Parietal lobe (tissue), 1 donor: ENCODE measurements around the gene TWIST1. TPM values are rescaled to one million over a fixed set of nuclear protein-coding genes. Genes with fewer than 3 reads are reported as not detected.

ENCODE experiments used
- total RNA-seq: library from RNA; depleted of rRNA; stranded (reverse); fragments of >200 nt; gene quantifications from one replicate; pipeline ENCODE4 v1.2.3, GENCODE V29; 2014

Gene TWIST1
- not detected for total RNA-seq

DNA sequence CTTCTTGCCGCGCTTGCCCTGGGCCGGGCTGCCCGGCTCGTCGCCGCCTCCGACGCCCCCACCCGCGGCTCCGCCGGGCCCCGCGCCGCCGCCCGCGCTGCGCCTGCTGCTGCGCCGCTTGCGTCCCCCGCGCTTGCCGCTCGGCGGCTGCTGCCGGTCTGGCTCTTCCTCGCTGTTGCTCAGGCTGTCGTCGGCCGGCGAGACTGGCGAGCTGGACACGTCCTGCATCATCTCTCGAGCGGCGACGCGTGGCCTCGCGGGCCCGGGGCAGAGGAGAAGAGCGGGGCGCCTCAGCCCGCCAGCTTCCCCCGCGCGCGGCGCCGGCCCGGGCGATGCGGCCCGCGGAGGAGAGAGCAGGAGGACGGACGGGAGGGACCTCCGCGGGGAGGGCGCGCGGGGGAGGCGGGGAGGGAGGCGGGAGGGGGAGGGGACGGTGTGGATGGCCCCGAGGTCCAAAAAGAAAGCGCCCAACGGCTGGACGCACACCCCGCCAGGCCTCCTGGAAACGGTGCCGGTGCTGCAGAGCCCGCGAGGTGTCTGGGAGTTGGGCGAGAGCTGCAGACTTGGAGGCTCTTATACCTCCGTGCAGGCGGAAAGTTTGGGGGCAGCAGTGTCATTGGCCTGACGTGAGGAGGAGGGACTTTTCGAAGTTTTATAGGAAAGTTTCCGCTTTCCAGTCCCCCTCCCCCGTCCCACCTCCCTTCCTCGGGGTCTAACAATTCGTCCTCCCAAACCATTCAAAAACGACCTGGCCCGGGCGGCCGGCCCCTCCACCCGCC lies at the start of gene TWIST1:
Gene TWIST1, minus strand, starts transcription at position 546 of the 779 bp plus-strand sequence. Its CDS starts 315 bp downstream, at position 231.

DNA sequence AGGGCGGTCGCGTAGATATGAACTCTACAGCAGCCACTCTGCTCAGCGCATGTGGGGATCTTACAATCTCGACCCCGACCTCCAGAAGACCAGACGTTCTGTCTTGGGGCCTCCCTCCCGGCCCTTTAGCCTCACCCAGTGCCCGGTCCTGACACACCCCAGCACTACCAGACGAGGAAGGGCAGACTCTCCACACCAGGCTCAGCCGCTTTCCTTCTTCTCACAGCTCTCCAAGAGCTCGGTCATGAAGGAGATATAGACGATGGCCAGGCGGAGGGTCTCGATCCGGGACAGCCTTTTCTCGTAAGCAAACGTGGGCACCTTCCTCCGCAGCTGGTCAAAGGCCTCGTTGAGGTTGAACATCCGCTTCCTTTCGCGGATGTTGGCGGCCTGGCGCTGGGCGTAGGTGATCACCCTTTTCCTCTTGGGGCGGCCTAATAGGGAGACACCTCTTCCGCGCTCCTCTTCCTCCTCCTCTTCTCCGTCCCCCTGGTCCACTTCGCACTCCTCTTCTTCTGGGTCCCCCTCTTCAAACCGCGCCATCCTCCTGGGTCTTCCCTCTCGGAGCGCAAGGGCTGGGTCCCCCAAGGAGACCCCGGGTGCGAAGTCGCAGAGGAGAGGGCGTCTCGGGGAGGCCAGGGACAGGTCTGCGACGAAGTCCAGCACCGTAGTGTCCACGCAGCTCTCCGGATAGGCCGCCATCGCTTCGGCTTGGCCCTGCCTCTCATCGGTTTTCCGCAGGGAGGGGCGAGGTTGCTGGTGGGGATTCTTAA lies 27.4 kb upstream of the TWIST1 start, which contains the start of gene FERD3L:
Gene FERD3L, minus strand, starts transcription at position 761 of the 773 bp plus-strand sequence. Its CDS starts 59 bp downstream, at position 702.

Other genes starting within 250 kb of the TWIST1 start
- not detected for gene FERD3L, start 27.8 kb upstream of the TWIST1 start, total RNA-seq